ENCODE data around the gene CYS1.
"Not testable (repeated sequence)": the region's sequence is repeated elsewhere in the genome, so short reads cannot be mapped to it uniquely, and the experiment has no call there.

CYS1 gene

DNA sequence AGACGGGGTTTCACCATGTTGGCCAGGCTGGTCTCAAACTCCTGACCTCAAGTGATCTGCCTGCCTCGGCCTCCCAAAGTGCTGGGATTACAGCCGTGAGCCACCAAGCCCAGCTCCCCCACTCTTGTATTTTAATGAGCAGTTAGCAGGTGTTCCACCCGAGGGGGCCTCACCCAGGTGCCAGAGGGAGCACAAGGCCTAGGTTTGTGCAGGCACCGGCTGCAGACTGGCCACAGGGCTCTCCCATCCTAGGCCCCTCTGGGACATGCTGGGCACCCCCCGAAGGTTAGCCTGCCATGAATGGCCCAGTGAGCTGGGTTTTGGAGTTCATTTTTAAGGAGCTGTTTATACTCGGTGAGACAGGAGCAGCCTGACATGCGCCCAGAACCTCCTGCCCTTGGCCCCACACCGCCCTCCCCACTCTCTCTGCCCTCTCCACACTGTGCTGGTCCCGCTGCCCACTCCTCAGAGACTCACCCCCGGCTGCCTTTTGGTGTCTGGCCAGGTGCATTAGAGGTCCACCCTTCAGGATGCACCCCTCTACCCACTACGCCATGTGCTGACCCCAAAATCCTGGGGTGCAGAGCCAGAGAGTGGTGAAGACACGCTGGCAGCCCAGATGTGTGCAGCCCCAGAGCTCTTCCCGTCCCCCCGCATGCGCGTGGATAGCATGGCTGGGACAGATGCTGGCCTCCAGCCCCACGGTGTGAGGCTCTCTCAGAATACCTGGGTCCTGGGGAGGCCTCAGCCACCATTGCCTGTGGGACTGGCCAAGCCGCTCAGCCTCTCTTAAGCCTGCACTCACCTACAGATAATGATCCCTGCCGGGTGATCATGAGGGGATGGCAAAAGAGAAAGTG is 48.1 kb downstream of the CYS1 start:
- DNase-seq (ENCODE audit: low spot score), result no peak
- TF ChIP-seq, protein P1, sequence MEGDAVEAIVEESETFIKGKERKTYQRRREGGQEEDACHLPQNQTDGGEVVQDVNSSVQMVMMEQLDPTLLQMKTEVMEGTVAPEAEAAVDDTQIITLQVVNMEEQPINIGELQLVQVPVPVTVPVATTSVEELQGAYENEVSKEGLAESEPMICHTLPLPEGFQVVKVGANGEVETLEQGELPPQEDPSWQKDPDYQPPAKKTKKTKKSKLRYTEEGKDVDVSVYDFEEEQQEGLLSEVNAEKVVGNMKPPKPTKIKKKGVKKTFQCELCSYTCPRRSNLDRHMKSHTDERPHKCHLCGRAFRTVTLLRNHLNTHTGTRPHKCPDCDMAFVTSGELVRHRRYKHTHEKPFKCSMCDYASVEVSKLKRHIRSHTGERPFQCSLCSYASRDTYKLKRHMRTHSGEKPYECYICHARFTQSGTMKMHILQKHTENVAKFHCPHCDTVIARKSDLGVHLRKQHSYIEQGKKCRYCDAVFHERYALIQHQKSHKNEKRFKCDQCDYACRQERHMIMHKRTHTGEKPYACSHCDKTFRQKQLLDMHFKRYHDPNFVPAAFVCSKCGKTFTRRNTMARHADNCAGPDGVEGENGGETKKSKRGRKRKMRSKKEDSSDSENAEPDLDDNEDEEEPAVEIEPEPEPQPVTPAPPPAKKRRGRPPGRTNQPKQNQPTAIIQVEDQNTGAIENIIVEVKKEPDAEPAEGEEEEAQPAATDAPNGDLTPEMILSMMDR (conservative IDR thresholded peaks at IDR 0.05; ENCODE audit: low read depth), result no peak
- ChIA-PET CTCF (no interaction called here), POLR2A (ENCODE audit: low non-redundant PET) (no interaction called here)
- H3K27ac ChIP-seq, result no peak overlapping the region

DNA sequence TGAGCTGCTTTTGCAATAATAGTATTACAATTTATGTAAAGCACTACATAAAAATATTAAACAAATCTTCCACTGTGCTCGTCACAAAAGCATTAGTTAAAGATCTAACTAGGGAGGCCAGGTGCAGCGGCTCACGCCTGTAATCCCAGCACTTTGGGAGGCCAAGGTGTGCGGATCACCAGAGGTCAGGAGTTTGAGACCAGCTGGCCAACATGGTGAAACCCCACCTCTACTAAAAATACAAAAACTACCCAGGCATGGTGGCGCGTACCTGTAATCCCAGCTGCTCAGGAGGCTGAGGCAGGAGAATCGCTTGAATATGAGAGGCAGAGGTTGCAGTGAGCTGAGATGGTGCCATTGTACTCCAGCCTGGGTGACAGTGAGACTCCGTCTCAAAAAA is 49.4 kb downstream of the CYS1 start:
- CTCF ChIA-PET, result interaction anchor here (0.7 kb wide), 1 partner anchor 101 kb away, joined by 4 read pairs; no protein-coding TSS in a partner anchor
- DNase-seq (ENCODE audit: low spot score); H3K27ac ChIP-seq; POLR2A ChIA-PET (ENCODE audit: low non-redundant PET): not testable (repeated sequence)

DNA sequence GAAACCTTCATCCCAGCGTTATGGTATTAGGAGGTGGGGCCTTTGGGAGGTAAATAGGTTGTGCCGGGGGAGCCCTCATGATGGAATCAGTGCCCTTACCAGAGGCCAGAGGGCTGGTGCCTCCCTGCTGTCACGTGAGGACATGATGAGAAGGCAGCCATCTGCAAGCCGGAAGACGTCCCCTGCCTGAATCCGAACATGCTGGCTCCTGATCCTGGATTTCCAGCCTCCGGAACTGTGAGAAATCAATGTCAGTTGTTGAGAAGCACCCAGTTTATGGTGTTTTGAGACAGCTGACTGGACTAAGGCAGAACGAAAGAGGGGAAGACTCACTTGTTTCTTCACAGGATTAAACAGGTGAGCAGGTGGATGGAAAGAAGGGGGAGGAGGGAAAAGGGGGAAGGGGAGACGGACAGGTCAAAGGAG is 49.9 kb downstream of the CYS1 start:
- ChIA-PET POLR2A (ENCODE audit: low non-redundant PET) (no interaction called here), CTCF (no interaction called here)
- H3K27ac ChIP-seq, result no peak overlapping the region
- TF ChIP-seq, protein P1 (conservative IDR thresholded peaks at IDR 0.05; ENCODE audit: low read depth), result no peak
- no peak for DNase-seq (ENCODE audit: low spot score)

DNA sequence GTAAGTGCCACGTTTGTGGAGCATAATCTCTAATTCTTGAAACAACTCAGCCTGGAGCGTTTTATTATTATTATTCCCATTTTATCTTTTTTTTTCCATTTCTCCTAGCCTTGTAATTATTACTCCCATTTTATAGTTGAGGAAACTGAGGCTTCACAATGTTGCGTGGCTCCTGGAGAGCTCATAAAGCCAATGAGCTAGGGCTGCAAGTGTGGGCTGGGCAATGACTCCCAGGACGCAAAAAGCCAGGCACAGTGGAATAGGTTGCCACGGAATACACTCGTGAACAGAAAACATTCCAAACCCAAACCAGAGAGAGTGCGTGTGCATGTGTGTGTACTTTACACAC is 50.4 kb downstream of the CYS1 start:
- TF ChIP-seq, protein P1 (conservative IDR thresholded peaks at IDR 0.05; ENCODE audit: low read depth), result no peak
- no peak overlapping the region for H3K27ac ChIP-seq
- ChIA-PET POLR2A (ENCODE audit: low non-redundant PET) (interaction anchor here (0.5 kb wide), 1 partner anchor 72 kb away, joined by 3 read pairs; no protein-coding TSS in a partner anchor), CTCF (interaction anchor here (0.5 kb wide), 1 partner anchor 18 kb away, joined by 3 read pairs; no protein-coding TSS in a partner anchor)
- DNase-seq (ENCODE audit: low spot score), result no peak

DNA sequence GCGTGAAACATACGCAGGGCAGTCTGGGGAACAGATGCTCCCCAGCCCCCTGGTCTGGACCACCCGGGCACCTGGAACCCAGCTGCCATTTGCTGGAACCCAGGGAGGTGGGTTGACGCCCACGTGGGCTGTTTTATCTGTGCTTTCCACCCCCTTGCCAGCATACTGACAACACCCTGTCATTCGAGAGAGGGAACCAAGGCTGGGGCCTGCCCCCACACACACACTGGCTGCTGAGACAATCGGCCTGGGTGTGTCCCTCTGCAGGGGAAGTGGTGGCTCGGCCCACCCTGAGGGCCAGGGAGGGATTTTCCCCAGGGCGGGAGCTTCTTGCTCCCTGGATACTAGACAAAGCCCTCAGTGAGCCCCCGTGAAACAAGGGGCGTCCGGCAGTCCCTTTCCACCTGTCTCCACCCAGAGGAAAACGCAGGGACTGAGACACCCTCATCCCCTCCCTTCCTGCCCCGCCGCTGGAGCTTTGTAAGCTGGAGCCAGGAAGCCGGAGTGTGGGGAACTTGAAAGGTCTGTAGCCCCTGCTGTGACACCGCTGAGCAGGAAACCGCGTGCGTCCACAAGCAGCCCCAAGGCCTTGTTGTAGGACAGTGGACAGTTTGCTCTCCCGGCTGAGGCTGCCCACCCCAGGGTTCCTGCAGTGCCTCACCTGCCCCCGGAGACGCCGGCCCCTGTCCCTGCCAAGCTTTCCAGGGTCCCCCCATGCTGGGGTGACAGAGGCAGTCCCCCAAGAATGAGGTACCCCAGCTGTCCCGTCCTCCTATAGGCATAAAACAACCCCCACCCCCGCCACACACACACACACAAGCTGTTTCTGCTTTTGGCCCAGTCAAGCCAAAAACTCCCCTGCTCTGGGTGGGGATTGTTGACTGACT is 51.0 kb downstream of the CYS1 start:
- DNase-seq (ENCODE audit: low spot score), result no peak
- TF ChIP-seq, protein P1 (conservative IDR thresholded peaks at IDR 0.05; ENCODE audit: low read depth), result no peak
- ChIA-PET CTCF (interaction anchor here (0.5 to 0.6 kb wide), 2 partner anchors 19 to 23 kb away, joined by 3 to 4 read pairs; no protein-coding TSS in a partner anchor), POLR2A (ENCODE audit: low non-redundant PET) (interaction anchor here (0.5 kb wide), 1 partner anchor 72 kb away, joined by 3 read pairs; no protein-coding TSS in a partner anchor)
- H3K27ac ChIP-seq, result no peak overlapping the region

DNA sequence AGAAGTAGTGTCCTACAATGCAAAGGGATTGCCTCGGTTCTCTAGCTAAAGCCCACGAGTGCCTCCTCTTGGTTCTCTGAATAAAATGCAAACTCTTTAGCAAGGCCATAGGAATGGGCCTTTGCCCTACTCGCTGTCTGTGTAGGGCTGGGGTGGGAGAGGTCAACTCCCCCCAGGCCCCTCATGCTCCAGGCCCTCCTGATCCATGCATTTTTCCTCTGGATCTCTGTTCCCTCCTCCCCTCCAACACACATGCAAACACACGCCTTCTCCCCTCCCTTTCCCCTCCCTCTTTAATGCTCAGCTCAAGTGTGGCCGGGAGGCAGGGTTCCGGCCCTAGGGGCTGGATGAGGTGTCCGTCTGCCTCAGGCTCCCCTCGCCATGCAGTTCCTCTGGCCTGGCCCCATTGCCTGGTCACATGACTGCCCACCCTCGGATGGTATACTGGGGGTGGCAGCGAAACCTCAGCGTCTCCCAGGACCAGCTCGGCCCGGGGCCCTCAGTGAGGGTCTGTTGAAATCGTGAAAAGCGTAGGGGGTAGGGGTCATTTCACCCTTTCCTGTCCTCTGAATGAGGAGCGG is 51.7 kb downstream of the CYS1 start:
- no peak for DNase-seq (ENCODE audit: low spot score)
- CTCF ChIA-PET, result interaction anchor here (0.6 kb wide), 1 partner anchor 23 kb away, joined by 4 read pairs; no protein-coding TSS in a partner anchor
- TF ChIP-seq, protein P1 (conservative IDR thresholded peaks at IDR 0.05; ENCODE audit: low read depth), result no peak
- no peak overlapping the region for H3K27ac ChIP-seq
- POLR2A ChIA-PET (ENCODE audit: low non-redundant PET), result no interaction called here
